ENCODE data around the gene KRT83. TPM values are rescaled to one million over a fixed set of nuclear protein-coding genes. Genes with fewer than 3 reads are reported as not detected.
A peak's percentile ranks its signal among the peaks of the same experiment; 100 is the strongest.
"Not testable (repeated sequence)": the region's sequence is repeated elsewhere in the genome, so short reads cannot be mapped to it uniquely, and the experiment has no call there.

Gene KRT83
- total RNA-seq, 1 donor from 2014 or later: not detected

GRCh38 chr12:52316290-52316689 lies 4.9 kb downstream of the KRT83 start:
- H3K4me2 ChIP-seq: no peak overlapping the region
- TF ChIP-seq EZH2phosphoT487 (IDR thresholded peaks at IDR 0.05) (no peak), EZH2 (IDR thresholded peaks at IDR 0.05) (no peak), CTCF (IDR thresholded peaks at IDR 0.05) (no peak)
- no peak overlapping the region for H3K27ac ChIP-seq
- Mint-ChIP-seq H3K27me3 (ENCODE audit: insufficient read depth, low read depth) (peaks cover 13% of the 10 kb centered on the region), H3K4me1 (no peaks in the 10 kb centered on the region), H3K27ac (no peak overlapping the region), H3K36me3 (no peaks in the 10 kb centered on the region), H3K4me3 (no peak overlapping the region), H3K9me3 (no peaks in the 10 kb centered on the region)
- DNase-seq (ENCODE audit: low spot score): no peak
- no peaks in the 10 kb centered on the region for H3K79me2 ChIP-seq (ENCODE audit: low read depth)
- peaks cover 11% of the 10 kb centered on the region for H3K27me3 ChIP-seq
- H3F3A ChIP-seq (ENCODE audit: low read depth): no peaks in the 10 kb centered on the region
- no peaks in the 10 kb centered on the region for H3K36me3 ChIP-seq
- H3K4me1 ChIP-seq: peaks cover 9% of the 10 kb centered on the region
- no peak overlapping the region for H3K4me3 ChIP-seq
- H2AFZ ChIP-seq (replicated peaks): no peak overlapping the region
- H3K9me3 ChIP-seq (ENCODE audit: low read depth): no peaks in the 10 kb centered on the region
- H4K20me1 ChIP-seq (ENCODE audit: low read depth): no peaks in the 10 kb centered on the region
- no peak overlapping the region for H3K9ac ChIP-seq

GRCh38 chr12:52315721-52316120 lies 5.5 kb downstream of the KRT83 start:
- not testable (repeated sequence) for H3K27ac ChIP-seq; H3K36me3 Mint-ChIP-seq; H3K4me3 ChIP-seq; H3K36me3 ChIP-seq; H4K20me1 ChIP-seq (ENCODE audit: low read depth); H3F3A ChIP-seq (ENCODE audit: low read depth); H3K4me2 ChIP-seq; H3K9me3 Mint-ChIP-seq; H3K4me1 ChIP-seq; H3K4me1 Mint-ChIP-seq; H3K9ac ChIP-seq; H3K27ac Mint-ChIP-seq; H2AFZ ChIP-seq (replicated peaks); H3K9me3 ChIP-seq (ENCODE audit: low read depth); H3K79me2 ChIP-seq (ENCODE audit: low read depth); H3K4me3 Mint-ChIP-seq
- peak; percentile 46 for DNase-seq (ENCODE audit: low spot score)
- peaks cover 16% of the 10 kb centered on the region for H3K27me3 ChIP-seq
- peak; percentile 54 for TF ChIP-seq CTCF (IDR thresholded peaks at IDR 0.05)
- H3K27me3 Mint-ChIP-seq (ENCODE audit: insufficient read depth, low read depth): peaks cover 13% of the 10 kb centered on the region

- H4K20me1 ChIP-seq (ENCODE audit: low read depth): no peaks in the 10 kb centered on the region
- Mint-ChIP-seq H3K27ac (no peak overlapping the region), H3K4me3 (no peak overlapping the region), H3K27me3 (ENCODE audit: insufficient read depth, low read depth) (peaks cover 19% of the 10 kb centered on the region), H3K4me1 (no peaks in the 10 kb centered on the region), H3K36me3 (no peaks in the 10 kb centered on the region), H3K9me3 (no peaks in the 10 kb centered on the region)
- peaks cover 28% of the 10 kb centered on the region for H3K27me3 ChIP-seq
- TF ChIP-seq EZH2 (IDR thresholded peaks at IDR 0.05) (no peak), EZH2phosphoT487 (IDR thresholded peaks at IDR 0.05) (no peak), CTCF (IDR thresholded peaks at IDR 0.05) (no peak)
- no peak overlapping the region for H3K4me2 ChIP-seq
- peaks cover 10% of the 10 kb centered on the region for H3K4me1 ChIP-seq
- DNase-seq (ENCODE audit: low spot score): no peak
- no peaks in the 10 kb centered on the region for H3F3A ChIP-seq (ENCODE audit: low read depth)
- H3K79me2 ChIP-seq (ENCODE audit: low read depth): no peaks in the 10 kb centered on the region
- no peaks in the 10 kb centered on the region for H3K9me3 ChIP-seq (ENCODE audit: low read depth)
- no peak overlapping the region for H3K9ac ChIP-seq
- H2AFZ ChIP-seq (replicated peaks): no peak overlapping the region
- H3K36me3 ChIP-seq: no peaks in the 10 kb centered on the region
- H3K27ac ChIP-seq: no peak overlapping the region
- H3K4me3 ChIP-seq: no peak overlapping the region
Observed at GRCh38 chr12:52314511-52314910, 6.7 kb downstream of the KRT83 start.

GRCh38 chr12:52313926-52314325 lies 7.3 kb downstream of the KRT83 start:
- H3K4me3 Mint-ChIP-seq: no peak overlapping the region
- peaks cover 1% of the 10 kb centered on the region for H3K4me1 Mint-ChIP-seq
- peaks cover 22% of the 10 kb centered on the region for H3K27me3 Mint-ChIP-seq (ENCODE audit: insufficient read depth, low read depth)
- DNase-seq (ENCODE audit: low spot score): no peak
- no peaks in the 10 kb centered on the region for H4K20me1 ChIP-seq (ENCODE audit: low read depth)
- no peak overlapping the region for H3K27ac ChIP-seq
- H3F3A ChIP-seq (ENCODE audit: low read depth): no peaks in the 10 kb centered on the region
- H3K27ac Mint-ChIP-seq: peak overlapping the region; percentile 14
- no peaks in the 10 kb centered on the region for H3K9me3 Mint-ChIP-seq
- no peak overlapping the region for H3K9ac ChIP-seq
- peaks cover 10% of the 10 kb centered on the region for H3K4me1 ChIP-seq
- TF ChIP-seq EZH2 (IDR thresholded peaks at IDR 0.05) (no peak), EZH2phosphoT487 (IDR thresholded peaks at IDR 0.05) (no peak), CTCF (IDR thresholded peaks at IDR 0.05) (no peak)
- H3K4me2 ChIP-seq: no peak overlapping the region
- H3K36me3 Mint-ChIP-seq: no peaks in the 10 kb centered on the region
- no peaks in the 10 kb centered on the region for H3K9me3 ChIP-seq (ENCODE audit: low read depth)
- H3K27me3 ChIP-seq: peaks cover 34% of the 10 kb centered on the region
- no peak overlapping the region for H2AFZ ChIP-seq (replicated peaks)
- H3K36me3 ChIP-seq: no peaks in the 10 kb centered on the region
- no peak overlapping the region for H3K4me3 ChIP-seq
- H3K79me2 ChIP-seq (ENCODE audit: low read depth): no peaks in the 10 kb centered on the region
